Brain pericyte (primary cell): Measurements from ENCODE around the gene GSG1L.

Source experiments
- DNase-seq: peaks from one replicate; pipeline ENCODE4 v3.0.0-alpha.2; 2012; ENCODE audit warnings: low read depth, low spot score

Gene GSG1L

DNA sequence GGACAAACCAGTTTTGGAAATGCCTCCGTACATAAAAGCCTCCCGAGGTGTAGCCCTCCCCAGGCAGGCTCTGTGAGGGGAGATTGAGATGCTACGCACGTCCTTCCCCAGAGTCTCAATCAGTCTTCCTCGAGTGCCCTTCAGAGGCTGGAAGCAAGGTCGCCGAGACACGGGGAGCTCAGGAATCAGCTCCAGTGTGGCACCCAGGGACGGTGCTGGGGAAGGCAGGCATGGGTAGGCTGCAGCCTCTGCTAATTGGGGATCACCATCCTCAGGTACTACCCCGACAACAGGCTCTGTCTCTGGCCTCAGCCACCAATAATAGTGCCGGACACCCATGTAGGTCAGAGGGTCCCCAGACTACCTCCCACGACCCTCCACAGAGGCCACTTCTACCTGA is 28.1 kb upstream of the GSG1L start:
- DNase-seq, result no peak

- DNase-seq, result no peak
Observed at GRCh38 chr16:28090646-28091377, 27.3 kb upstream of the GSG1L start.

GRCh38 chr16:28089992-28090365 is 26.5 kb upstream of the GSG1L start:
- DNase-seq, result no peak

DNA sequence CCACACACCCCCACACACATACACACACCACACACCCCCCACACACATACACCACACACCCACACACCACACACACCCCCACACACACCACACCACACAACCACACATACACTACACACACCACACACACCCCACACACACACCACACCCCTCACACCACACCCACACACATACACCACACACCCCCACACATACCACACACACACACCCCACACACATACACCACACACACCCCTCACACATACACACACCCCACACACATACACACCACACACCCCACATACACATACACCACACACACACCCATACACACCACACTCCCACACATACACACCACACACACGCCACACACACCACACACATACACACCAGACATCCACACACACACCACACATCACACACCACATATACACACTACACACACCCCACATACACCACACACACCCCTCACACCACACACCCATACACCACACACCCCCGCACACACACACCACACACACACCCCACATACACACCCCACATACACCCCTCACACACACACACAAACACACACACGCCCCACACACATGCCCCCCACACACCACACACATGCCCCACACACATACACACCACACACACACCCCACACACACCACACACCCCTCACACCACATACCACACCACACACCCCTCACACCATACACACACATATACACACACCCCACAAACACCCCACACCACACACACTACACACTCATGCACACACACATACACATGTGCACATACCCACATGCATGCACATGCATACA is 25.9 kb upstream of the GSG1L start:
- no peak for DNase-seq

GRCh38 chr16:28087675-28088300 is 24.3 kb upstream of the GSG1L start:
- no peak for DNase-seq

DNA sequence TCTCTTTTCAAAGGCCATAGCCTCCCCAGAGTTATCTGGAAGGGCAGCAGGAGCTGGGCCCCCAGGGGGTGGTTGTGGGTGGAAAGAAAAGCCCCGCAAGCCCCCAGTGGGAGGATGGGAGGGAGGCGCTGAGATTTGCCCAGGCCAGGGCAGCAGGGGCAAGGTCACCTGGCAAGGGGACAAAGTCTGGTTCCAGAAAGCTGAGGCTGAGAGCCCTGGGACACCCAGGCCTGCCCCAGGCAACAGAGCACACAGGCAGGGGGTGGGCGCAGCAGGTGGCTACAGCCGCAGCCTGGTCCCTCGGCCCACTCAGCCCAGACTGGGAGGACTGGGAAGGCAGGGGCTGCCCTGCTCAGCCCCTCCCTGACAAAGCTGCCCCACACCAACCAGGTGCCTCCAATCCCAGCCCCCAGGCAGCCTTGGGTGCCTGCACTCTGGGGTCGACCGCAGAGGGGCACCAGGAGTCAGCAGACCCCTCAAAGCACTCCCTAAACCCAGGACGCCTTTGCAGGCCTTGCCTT is 23.7 kb upstream of the GSG1L start:
- DNase-seq, result no peak

GRCh38 chr16:28086186-28087139 is 22.9 kb upstream of the GSG1L start:
- no peak for DNase-seq

DNA sequence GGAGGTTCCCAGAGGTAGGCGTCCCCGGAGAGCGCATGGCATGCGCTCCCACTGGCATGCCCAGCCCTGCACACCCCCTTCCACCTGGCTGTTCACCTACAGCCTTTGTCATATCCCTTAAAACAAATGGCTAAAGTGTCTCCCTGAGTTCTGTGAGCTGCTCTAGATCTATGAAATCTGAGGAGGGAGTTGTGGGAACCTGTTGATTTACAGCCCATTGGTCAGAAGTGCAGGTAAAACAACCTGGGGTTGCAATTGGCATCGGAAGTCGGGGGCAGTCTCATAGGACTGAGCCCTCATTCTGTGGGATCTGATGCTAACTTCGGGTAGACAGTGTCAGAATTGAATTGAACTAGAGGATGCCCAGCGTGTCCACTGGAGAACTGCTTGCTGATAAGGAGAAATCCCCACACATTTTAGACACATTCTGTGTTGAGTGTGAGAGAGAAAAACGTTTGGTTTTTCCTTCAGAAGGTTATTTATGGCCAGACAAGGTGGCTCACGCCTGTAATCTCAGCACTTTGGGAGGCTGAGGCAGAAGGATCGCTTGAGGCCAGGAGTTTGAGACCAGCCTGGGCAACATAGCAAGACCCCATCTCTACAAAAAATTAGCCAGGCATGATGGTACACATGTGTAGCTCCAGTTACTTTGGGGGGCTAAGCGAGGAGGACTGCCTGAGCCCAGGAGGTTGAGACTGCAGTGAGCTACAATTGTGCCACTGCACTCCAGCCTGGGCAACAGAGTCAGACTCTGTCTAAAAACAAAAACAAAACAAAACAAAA is 22.1 kb upstream of the GSG1L start:
- DNase-seq, result no peak

- DNase-seq, result no peak
Observed at GRCh38 chr16:28084209-28084608, 20.7 kb upstream of the GSG1L start.

DNA sequence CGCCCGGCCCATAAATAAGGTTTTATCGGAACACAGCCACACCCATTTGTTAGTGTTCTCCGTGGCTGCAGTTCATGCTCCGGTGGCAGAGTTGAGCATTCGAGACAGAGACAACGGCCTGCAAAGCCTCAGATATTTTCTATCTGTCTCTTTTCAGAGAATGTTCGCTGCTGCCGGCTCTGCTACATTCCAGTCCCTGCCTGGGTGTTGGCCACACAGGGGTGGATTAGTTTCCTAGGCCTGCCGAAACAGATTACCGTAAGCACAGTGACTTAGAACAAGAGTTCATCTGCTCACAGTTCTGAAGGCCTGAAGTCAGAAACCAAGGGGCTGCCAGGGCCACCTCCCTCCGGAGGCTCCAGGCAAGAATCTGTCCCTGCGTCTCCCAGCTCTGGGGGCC is 19.1 kb upstream of the GSG1L start:
- DNase-seq, result no peak

GRCh38 chr16:28081391-28081968 is 18.0 kb upstream of the GSG1L start:
- no peak for DNase-seq

- no peak for DNase-seq
Observed at GRCh38 chr16:28078261-28078660, 14.7 kb upstream of the GSG1L start.

DNA sequence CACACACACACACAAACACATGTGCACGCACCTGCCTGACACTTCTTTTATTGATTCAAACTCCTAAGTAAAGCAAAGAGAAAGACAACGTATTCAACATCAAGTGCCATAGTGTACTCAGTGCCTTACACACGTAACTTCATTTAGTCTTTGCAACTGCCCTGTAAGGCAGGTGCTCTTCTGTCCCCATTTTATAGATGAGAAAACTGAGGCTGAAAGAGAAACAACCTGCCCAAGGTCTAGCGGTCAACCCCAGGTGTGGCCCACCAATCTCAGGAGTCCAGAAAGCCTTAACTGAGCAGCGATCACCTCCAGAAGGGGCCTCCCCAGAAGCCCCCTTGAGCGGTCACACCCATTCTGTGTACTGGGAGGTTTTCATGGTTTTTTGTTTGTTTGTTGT is 10.3 kb upstream of the GSG1L start:
- DNase-seq, result no peak

- DNase-seq, result no peak
Observed at GRCh38 chr16:28072087-28072486, 8.6 kb upstream of the GSG1L start.

GRCh38 chr16:28069971-28070794 is 6.7 kb upstream of the GSG1L start:
- no peak for DNase-seq

DNA sequence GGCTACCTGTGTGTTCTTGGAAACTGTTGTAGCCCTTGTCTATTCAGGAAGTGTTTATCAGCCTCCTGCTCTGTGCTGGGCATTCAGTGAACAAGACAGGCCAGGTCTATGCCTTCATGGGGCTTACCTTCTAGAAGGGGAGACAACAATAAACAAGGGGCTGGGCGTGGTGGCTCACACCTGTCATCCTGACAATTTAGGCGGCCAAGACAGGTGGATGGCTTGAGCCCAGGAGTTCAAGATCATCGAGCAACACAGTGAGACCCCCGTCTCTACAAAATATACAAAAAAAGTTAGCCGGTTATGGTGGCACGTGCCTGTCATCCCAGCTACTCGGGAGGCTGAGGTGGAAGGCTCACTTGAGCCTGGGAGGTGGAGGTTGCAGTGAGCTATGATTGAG is 5.5 kb upstream of the GSG1L start:
- DNase-seq, result no peak

- DNase-seq, result no peak
Observed at GRCh38 chr16:28067604-28068379, 4.3 kb upstream of the GSG1L start.

GRCh38 chr16:28064706-28065249 is 1.3 kb upstream of the GSG1L start:
- DNase-seq, result no peak
